ENCODE results near the gene PLPPR1.
"Not testable (repeated sequence)": the region's sequence is repeated elsewhere in the genome, so short reads cannot be mapped to it uniquely, and the experiment has no call there.

PLPPR1 gene

GRCh38 chr9:101121836-101122399 lies 93.4 kb downstream of the PLPPR1 start:
- no peak for DNase-seq (ENCODE audit: low read depth in 2 of 2)

DNA sequence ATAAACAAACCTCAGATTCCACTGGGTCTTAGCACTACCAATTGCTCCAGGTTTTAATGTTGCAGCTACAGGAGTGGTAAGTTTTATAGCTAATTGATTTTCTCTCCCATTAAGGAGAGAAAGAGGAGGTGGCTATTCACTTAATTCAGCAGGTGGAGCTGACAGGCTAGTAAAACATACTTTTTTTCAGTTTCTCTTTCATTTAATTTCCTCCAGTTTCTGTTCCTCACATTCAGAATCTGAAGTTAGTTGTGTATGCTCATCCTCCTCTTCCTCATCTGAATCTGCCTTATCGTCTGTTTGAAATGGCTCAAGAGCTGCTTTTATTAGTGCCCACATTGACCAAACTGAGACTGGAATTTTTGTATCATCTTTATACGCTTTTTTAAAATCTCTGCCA lies 98.0 kb downstream of the PLPPR1 start:
- DNase-seq (ENCODE audit: low read depth in 2 of 2) = no peak

DNA sequence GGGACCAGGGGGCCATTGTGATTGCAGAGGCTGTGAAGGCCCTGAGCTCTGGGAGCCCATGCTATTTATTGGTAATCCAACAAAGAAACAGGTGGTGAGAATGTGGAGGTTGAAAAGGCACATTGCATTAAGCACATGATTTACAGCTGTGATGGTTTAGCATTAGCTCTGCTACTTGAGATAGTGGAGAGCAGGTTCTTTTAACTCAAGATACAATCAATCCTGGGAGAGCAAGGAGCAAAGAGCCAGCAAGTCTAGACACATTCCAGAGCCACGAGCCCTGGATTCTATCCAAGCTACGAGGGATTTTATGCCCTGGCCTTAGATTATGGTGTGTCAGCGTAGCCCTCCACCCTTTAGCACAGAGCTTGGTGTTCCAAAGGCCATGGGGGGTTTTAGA lies 98.8 kb downstream of the PLPPR1 start:
- DNase-seq (ENCODE audit: low read depth in 2 of 2) = not testable (repeated sequence)

DNA sequence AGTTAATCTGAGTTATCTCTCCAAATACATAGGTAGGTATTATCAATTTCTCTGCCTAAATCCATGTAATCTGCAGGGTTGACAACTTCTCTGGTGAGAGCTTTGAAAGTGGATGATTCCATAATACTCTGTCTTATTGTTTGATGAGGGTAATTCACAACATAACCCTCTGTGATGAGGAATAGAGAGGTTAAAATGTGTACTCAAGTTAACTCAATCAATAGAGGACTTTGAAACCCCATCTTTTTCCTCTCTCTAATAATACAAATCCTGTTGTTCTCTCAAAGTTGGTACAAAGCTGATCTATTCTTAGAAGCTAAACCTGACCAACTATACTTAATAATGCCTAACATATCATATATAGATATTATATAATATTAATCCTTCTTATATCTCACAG lies 100.1 kb downstream of the PLPPR1 start:
- DNase-seq (ENCODE audit: low read depth in 2 of 2) = no peak

DNA sequence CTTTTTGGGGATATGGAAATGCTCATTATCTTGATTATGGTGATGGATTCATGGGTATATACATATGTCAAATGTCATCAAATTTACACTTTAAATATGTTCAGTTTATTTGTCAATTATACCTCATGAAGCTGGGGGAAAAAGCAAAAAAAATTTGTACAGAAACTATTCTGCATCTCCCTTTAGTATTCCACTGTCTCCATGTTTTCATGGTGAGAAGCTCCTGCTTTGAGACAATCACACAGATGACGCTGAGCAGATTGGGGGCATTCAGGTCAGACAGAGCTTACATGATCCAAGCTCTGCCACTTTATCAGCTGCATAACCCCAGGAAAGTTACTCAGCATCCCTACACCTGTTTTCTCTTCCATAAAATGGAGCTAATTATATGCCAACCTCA lies 101.5 kb downstream of the PLPPR1 start:
- no peak for DNase-seq (ENCODE audit: low read depth in 2 of 2)

DNA sequence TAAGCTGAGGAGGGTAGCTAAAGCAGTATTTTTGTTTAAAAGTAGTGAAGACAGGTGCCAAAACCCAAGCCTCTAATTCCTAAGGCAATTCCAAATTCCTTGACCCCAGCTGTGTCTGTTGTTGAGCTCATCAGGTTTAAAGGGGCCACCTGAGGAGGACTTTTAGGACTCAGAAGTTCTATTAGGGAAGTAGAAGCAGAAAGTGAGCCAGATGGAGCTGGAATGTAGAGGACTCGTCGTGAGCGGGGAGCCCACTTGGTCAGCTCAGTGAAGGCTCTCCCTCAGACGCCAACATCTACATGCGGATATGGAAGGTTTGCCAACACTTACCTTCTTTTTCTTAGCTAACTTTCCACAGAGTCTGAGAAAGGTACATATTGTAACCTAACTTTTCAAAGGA lies 102.8 kb downstream of the PLPPR1 start:
- no peak for DNase-seq (ENCODE audit: low read depth in 2 of 2)

DNA sequence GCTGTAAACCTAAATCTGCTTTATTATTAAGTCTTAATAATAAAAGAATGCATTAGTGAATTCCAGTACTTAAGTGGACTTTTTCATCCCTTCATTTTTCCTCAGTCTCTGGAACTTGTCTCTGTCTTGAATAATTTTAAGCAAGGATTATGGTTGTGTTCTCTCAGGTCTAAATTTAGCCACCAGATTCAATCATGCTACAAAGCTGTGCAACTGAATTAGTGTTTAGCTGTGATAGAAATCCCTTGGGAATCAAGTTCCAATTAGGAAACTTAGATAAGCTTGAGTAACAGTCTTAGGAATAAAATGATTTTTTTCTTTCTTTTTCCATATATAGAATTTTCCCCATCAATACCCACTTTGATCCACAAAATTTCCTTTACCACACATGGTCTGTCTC lies 104.3 kb downstream of the PLPPR1 start:
- DNase-seq (ENCODE audit: low read depth in 2 of 2) = no peak

DNA sequence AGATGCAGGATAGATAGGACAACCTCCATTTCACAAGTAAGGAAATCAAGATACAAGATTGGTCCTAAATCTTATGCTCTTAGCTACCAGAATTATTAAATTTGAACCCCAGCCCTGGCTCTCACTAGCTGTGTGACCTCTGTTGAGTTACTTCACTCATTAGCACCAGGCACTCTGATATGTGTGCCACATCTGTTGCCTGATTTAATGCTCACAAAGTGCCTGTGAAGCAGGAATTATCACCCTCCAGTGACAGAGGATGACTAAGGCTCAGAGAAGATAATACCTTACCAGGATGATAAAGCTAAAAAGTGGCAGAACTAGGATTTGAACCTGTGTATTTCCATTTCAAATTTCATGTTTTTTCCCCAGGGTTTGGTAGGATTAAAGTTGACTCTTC lies 110.0 kb downstream of the PLPPR1 start:
- no peak for DNase-seq (ENCODE audit: low read depth in 2 of 2)

- DNase-seq (ENCODE audit: low read depth in 2 of 2) = no peak
These were observed 110.6 kb downstream of the PLPPR1 start for GRCh38 chr9:101139082-101139481.

DNA sequence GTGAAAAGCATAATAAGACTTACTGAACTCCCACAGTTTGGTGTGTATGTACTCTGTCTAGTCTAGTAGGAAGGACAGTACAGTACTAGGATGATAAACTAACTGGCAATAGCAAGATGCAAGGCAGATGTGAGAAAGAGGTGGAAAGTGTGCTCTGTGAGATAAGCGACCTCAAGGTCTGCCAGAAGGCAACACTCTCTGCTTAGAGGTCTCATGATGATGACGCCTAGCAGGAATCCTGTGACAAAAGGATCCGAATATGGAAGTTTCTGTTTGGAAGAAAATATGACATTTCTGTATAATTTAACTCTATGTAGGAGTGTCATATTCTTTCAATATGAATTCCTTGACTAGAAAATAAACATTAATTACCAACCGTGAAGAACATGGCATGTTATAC lies 112.2 kb downstream of the PLPPR1 start:
- DNase-seq (ENCODE audit: low read depth in 2 of 2) = no peak

GRCh38 chr9:101146508-101146907 lies 118.0 kb downstream of the PLPPR1 start:
- no peak for DNase-seq (ENCODE audit: low read depth in 2 of 2)

- no peak for DNase-seq (ENCODE audit: low read depth in 2 of 2)
These were observed 119.8 kb downstream of the PLPPR1 start for GRCh38 chr9:101148344-101148743.

DNA sequence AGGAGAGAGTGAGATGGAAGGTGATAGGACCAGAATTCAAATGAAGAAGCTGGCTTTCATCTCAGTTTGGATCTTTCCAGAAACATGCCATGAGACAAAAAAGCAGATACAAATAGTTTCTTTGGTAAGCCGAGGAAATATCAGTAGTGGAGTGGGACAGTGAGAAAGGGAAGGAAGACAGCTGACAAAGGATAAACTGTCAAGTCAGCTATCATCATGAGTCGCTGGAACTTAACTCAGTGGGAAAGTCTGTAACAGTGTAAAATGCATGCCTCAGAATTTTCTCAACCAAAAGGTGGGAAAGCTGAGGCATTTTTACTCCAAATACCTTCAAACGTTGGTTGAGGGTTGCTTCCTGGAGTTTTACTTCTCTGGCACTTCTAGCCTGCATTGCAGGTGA lies 129.8 kb downstream of the PLPPR1 start:
- no peak for DNase-seq (ENCODE audit: low read depth in 2 of 2)

DNA sequence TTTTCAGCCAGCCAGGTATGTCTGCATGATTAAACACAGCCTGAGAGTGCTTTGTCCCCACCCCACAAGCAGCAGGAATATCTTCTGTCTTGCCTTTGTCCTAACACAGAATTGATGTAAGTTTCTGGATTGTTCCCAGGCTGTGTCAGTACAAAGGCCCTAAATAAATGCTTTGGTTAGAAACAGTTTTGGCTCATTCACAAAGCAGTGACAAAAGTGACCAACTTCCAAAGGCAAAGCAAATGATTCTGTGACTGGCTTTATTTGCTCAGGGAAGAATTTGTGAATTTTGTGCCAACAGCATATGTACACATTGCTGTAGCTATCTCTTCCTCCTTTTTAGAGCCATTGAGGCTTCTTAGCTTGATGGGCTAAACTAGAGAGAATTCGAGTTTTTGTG lies 133.7 kb downstream of the PLPPR1 start:
- no peak for DNase-seq (ENCODE audit: low read depth in 2 of 2)

DNA sequence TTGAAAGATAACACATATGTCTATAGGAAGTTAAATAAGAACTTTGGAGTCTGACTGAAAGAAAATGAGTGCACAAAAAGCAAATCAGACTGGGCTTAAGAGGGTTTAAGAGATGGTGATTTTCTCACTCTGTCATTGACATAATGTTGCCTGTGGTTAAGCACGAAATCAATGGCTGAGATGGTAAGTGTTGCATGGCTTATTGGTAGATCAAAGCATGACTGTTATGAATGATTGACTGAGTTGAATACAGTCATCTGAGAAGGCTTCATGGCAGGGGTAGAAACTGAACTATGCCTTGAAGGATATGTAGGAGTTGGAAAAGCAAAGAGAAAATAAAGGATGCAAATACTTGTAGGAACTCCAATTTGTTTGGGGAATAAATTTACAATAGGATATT lies 136.6 kb downstream of the PLPPR1 start:
- DNase-seq (ENCODE audit: low read depth in 2 of 2) = no peak

DNA sequence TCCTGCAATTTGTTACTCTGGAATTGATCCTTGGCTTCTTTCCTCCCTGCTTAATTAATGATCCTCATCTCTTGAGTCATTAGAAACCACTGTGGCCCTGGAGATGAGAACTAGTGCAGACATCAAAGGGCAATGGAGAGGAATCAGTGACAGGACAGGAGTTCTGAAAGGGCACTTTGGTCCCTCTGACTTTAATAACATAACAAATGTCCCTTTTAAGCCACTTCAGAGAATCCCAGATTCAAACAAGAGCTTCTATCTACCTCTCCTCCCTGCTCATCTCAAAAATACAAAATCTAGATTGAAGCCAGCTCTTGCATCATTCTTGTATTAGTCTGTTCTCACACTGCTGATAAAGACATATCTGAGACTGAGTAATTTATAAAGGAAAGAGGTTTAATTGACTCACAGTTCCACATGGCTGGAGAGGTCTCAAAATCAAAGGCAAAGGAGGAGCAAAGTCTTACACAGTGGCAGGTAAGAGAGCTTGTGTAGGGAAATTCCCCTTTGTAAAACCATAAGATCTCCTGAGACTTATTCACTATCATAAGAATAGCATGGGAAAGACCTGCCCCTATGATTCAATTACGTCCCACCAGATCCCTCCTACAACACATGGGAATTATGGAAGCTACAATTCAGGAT lies 139.1 kb downstream of the PLPPR1 start:
- no peak for DNase-seq (ENCODE audit: low read depth in 2 of 2)

DNA sequence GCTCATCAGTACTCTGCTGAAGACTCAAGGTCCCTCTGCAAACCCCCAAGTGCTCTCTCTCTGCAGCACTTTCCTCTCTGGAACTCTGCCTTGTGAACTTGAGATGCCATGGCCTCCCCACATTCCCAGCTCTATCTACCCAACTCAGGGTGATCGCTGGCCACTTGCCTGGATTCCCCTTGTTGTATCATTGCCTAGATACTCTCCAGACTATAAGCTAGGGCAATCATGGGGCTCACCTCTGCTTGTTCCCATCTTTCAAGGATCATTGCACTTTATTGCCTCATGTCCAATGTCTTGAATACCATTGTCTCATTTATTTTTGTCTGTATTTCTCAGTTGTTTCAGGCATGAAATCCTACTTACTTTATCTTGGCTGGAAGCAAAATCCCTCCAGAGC lies 144.1 kb downstream of the PLPPR1 start:
- DNase-seq (ENCODE audit: low read depth in 2 of 2) = no peak

GRCh38 chr9:101173907-101174306 lies 145.4 kb downstream of the PLPPR1 start:
- DNase-seq (ENCODE audit: low read depth in 2 of 2) = no peak

DNA sequence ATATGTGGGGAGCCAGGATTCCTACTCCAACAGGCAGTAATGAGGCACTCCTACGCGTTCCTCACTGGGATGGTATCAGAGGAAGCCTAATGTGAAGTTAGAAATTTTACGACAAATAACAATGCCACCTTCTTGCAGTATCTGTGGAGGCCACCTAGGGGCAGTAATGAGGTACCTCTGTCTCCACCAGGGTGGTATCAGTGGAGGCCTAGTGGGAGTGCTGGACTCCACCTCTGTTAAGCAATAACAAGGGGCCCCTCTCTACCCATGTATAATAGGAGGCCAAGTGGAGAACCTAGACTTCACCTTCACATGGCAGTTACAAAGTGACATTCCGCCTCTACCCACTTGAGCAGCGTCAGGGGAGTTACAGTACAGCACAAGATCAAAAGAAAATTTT lies 147.9 kb downstream of the PLPPR1 start:
- DNase-seq (ENCODE audit: low read depth in 2 of 2) = no peak

DNA sequence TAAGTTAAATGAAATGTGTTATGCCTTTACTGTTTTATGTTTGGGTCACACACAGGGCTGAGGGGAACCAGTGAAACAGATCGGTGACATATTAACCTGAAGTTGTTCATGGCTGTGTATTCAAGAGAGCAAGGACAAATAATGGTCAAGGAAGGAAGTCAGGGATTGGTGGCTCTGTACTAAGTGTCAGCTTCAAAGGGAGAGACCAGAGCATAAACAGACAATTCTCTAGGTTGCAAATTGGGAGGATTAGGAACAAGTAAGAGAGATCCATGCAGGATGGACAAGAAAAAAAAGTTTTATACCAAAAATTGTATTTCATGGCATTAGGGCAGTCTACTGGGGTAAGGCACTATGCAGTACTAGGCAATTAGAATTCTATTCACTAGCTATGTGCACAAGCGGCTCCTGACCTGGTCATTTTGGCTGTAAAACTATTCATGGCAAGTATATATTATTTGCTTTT lies 156.3 kb downstream of the PLPPR1 start:
- no peak for DNase-seq (ENCODE audit: low read depth in 2 of 2)

DNA sequence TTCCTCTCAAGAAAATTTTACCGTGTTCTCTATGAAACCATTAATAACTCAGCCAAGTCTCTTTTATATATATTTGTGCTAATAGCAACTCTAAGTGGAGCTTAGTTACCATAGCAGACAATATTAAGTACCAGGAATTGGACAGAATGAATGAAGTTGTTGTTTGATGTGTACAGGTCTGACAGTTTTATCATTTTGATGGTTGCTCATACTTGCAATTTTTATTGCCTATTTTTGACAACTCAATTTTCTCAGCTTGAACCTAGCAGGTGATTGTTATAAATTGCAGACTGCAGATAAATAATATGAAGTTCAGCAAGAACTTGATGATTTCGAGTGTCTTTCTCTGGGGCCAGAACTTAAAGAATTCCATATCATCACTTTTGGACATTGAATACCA lies 163.2 kb downstream of the PLPPR1 start:
- DNase-seq (ENCODE audit: low read depth in 2 of 2) = no peak

DNA sequence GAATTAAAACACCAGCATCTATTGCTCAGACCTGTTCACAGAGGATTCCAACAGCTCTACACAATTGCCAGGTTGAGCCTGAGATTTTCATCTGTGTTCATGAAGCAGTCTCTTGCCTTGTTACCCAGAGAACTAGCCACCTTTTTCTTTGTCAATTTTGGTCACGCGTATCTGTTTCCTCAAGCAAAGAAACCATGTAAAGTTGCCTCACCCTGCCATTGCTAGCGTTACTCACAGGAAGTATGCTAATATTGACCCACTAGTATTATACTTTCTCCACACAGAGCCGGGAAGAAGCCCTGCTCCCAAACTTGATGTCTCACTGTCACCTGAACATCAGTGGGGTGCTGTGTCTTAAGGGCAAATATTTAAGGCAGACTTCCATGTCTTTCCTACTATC lies 168.5 kb downstream of the PLPPR1 start:
- no peak for DNase-seq (ENCODE audit: low read depth in 2 of 2)

GRCh38 chr9:101200852-101201251 lies 172.3 kb downstream of the PLPPR1 start:
- DNase-seq (ENCODE audit: low read depth in 2 of 2) = no peak

- no peak for DNase-seq (ENCODE audit: low read depth in 2 of 2)
These were observed 173.1 kb downstream of the PLPPR1 start for GRCh38 chr9:101201630-101202029.

All from stimulated activated CD8-positive, alpha-beta memory T cell treated with anti-CD3 and anti-CD28 coated beads, Interleukin-7, amount 100 ng/mL, for 4 hours (primary cell).